Endothelial cell (in vitro differentiated cells): ENCODE data around the gene ANXA11. TPM values are rescaled to one million over a fixed set of nuclear protein-coding genes. Genes with fewer than 3 reads are reported as not detected.

Experiments used
- DNase-seq: peaks from one replicate; pipeline ENCODE4 v3.0.0; 2021; ENCODE audit warnings: low spot score
- H3K27ac Mint-ChIP-seq: one replicate; pipeline ENCODE4 v1.8.0; 2021; ENCODE audit warnings: mixed read lengths, inconsistent platforms; ENCODE audit not compliant: unreplicated experiment
- H3K27me3 Mint-ChIP-seq: one replicate; pipeline ENCODE4 v1.8.0; 2021; ENCODE audit warnings: mild to moderate bottlenecking, moderate library complexity, mixed read lengths, inconsistent platforms; ENCODE audit not compliant: unreplicated experiment
- H3K36me3 Mint-ChIP-seq: one replicate; pipeline ENCODE4 v1.8.0; 2021; ENCODE audit warnings: mild to moderate bottlenecking, low read depth, mixed read lengths, inconsistent platforms; ENCODE audit not compliant: unreplicated experiment
- H3K4me1 Mint-ChIP-seq: one replicate; pipeline ENCODE4 v1.8.0; 2021; ENCODE audit warnings: mild to moderate bottlenecking, mixed read lengths, inconsistent platforms; ENCODE audit not compliant: unreplicated experiment
- H3K4me3 Mint-ChIP-seq: one replicate; pipeline ENCODE4 v1.8.0; 2021; ENCODE audit warnings: mild to moderate bottlenecking, mixed read lengths, inconsistent platforms; ENCODE audit not compliant: unreplicated experiment
- H3K9me3 Mint-ChIP-seq: one replicate; pipeline ENCODE4 v1.8.0; 2021; ENCODE audit warnings: mixed read lengths, inconsistent platforms; ENCODE audit not compliant: unreplicated experiment
- CTCF ChIP-seq: fragments of 200-600 bp; sonication (generic); IDR thresholded peaks from one replicate; pipeline ENCODE4 v1.5.0; 2021; ENCODE audit warnings: antibody characterized with exemption; ENCODE audit not compliant: unreplicated experiment
- total RNA-seq: library from RNA; stranded (reverse); fragmentation: NEBNext Ultra II Directional; extraction: Animal tissue kit (Norgen Biotek cat#: 25700); gene quantifications from one replicate; pipeline ENCODE4 v1.2.1, GENCODE V29; 2021; ENCODE audit not compliant: unreplicated experiment

The ANXA11 gene
- total RNA-seq, 1 donor from 2014 or later = 133 TPM

GRCh38 chr10:80167471-80168161, 37.7 kb downstream of the ANXA11 start:
- H3K27me3 Mint-ChIP-seq = peaks cover 11% of the 10 kb centered on the region
- no peaks in the 10 kb centered on the region for H3K9me3 Mint-ChIP-seq
- H3K36me3 Mint-ChIP-seq = peaks cover 31% of the 10 kb centered on the region
- H3K4me1 Mint-ChIP-seq = peaks cover 7% of the 10 kb centered on the region
- H3K4me3 Mint-ChIP-seq = no peak overlapping the region
- no peak for TF ChIP-seq CTCF
- DNase-seq = no peak
- H3K27ac Mint-ChIP-seq = no peak overlapping the region

- H3K27me3 Mint-ChIP-seq = peaks cover 11% of the 10 kb centered on the region
- peaks cover 31% of the 10 kb centered on the region for H3K36me3 Mint-ChIP-seq
- H3K4me1 Mint-ChIP-seq = peaks cover 3% of the 10 kb centered on the region
- no peaks in the 10 kb centered on the region for H3K9me3 Mint-ChIP-seq
- no peak overlapping the region for H3K27ac Mint-ChIP-seq
- no peak overlapping the region for H3K4me3 Mint-ChIP-seq
- no peak for DNase-seq
- no peak for TF ChIP-seq CTCF
Measured at GRCh38 chr10:80166581-80167470, 38.5 kb downstream of the ANXA11 start.

- Mint-ChIP-seq H3K4me3 (no peak overlapping the region), H3K27ac (no peak overlapping the region), H3K4me1 (no peaks in the 10 kb centered on the region), H3K9me3 (no peaks in the 10 kb centered on the region), H3K27me3 (peaks cover 14% of the 10 kb centered on the region), H3K36me3 (peaks cover 40% of the 10 kb centered on the region)
- no peak for DNase-seq
- no peak for TF ChIP-seq CTCF
Measured at GRCh38 chr10:80165173-80165572, 40.2 kb downstream of the ANXA11 start.

GRCh38 chr10:80164596-80164995, 40.7 kb downstream of the ANXA11 start:
- Mint-ChIP-seq H3K27me3 (peaks cover 15% of the 10 kb centered on the region), H3K4me1 (no peaks in the 10 kb centered on the region), H3K27ac (no peak overlapping the region), H3K4me3 (peak overlapping the region; percentile 13), H3K9me3 (no peaks in the 10 kb centered on the region), H3K36me3 (peaks cover 41% of the 10 kb centered on the region)
- DNase-seq = no peak
- no peak for TF ChIP-seq CTCF
